ENCODE results near the gene HDAC9.

HDAC9 gene

GRCh38 chr7:18520450-18521235 is 25.1 kb downstream of the HDAC9 start (continued):
- TF ChIP-seq ZNF518A (tag by site-specific recombination; conservative IDR thresholded peaks at IDR 0.05; ENCODE audit: low read depth) (no peak), ZNF792 (tag by site-specific recombination; IDR thresholded peaks at IDR 0.05) (no peak), ZFP3 (tag by site-specific recombination; IDR thresholded peaks at IDR 0.05; ENCODE audit: low read depth) (no peak), ZNF558 (tag by site-specific recombination; IDR thresholded peaks at IDR 0.05) (no peak), ZNF169 (tag by site-specific recombination; IDR thresholded peaks at IDR 0.05) (no peak), ZNF148 (tag by site-specific recombination; IDR thresholded peaks at IDR 0.05; ENCODE audit: borderline replicate concordance) (no peak), ZNF791 (tag by site-specific recombination; IDR thresholded peaks at IDR 0.05) (no peak), ZNF645 (tag by site-specific recombination; IDR thresholded peaks at IDR 0.05) (no peak), ZNF223 (tag by site-specific recombination; IDR thresholded peaks at IDR 0.05) (no peak)

GRCh38 chr7:18521236-18521589 is 25.7 kb downstream of the HDAC9 start:
- Histone ChIP-seq H3K9me3 (ENCODE audit: control insufficient read depth, insufficient read depth, low read depth, low read length) (no peaks in the 10 kb centered on the region), H3K4me1 (ENCODE audit: control insufficient read depth, insufficient read depth, low read length) (no peaks in the 10 kb centered on the region), H3K27ac (ENCODE audit: extremely low read depth, low read depth, low read length) (no peak overlapping the region), H3K36me3 (ENCODE audit: control insufficient read depth in 2 of 2, insufficient read depth in 1 of 2, low read length in 2 of 2) (no peaks in the 10 kb centered on the region), H3K4me3 (ENCODE audit: low read depth, low read length) (no peak overlapping the region)
- ChIA-PET CTCF (no interaction called here), POLR2A (interaction anchor here (0.8 kb wide), 1 partner anchor 539 kb away, joined by 3 read pairs; no protein-coding TSS in a partner anchor)
- TF ChIP-seq ZNF302 (tag by site-specific recombination; IDR thresholded peaks at IDR 0.05; ENCODE audit: low read depth) (no peak), ZNF501 (tag by site-specific recombination; IDR thresholded peaks at IDR 0.05) (no peak), ZNF658 (tag by site-specific recombination; IDR thresholded peaks at IDR 0.05) (no peak), ZNF670 (tag by site-specific recombination; IDR thresholded peaks at IDR 0.05; ENCODE audit: low read depth) (no peak), ZNF791 (tag by site-specific recombination; IDR thresholded peaks at IDR 0.05) (no peak), FEZF1 (tag by site-specific recombination; IDR thresholded peaks at IDR 0.05) (no peak), WT1 (tag by site-specific recombination; IDR thresholded peaks at IDR 0.05) (no peak), ZNF488 (tag by site-specific recombination; IDR thresholded peaks at IDR 0.05) (no peak), ZNF248 (tag by site-specific recombination; IDR thresholded peaks at IDR 0.05) (no peak), GFI1B (tag by site-specific recombination; IDR thresholded peaks at IDR 0.05) (no peak), MYNN (tag by site-specific recombination; IDR thresholded peaks at IDR 0.05; ENCODE audit: borderline replicate concordance) (no peak), OSR2 (tag by site-specific recombination; IDR thresholded peaks at IDR 0.05) (no peak), OVOL3 (tag by site-specific recombination; IDR thresholded peaks at IDR 0.05) (no peak), ZNF433 (tag by site-specific recombination; IDR thresholded peaks at IDR 0.05; ENCODE audit: low read depth) (no peak), ZBTB6 (tag by site-specific recombination; IDR thresholded peaks at IDR 0.05) (no peak), CTCF (tag by site-specific recombination; IDR thresholded peaks at IDR 0.05) (no peak), ZBTB1 (tag by site-specific recombination; IDR thresholded peaks at IDR 0.05) (no peak)
